G401 (cell line): ENCODE measurements around the gene TBC1D9. TPM values are rescaled to one million over a fixed set of nuclear protein-coding genes. Genes with fewer than 3 reads are reported as not detected.

Source experiments
- DNase-seq: peaks from one replicate; pipeline ENCODE4 v3.0.0-alpha.2; 2015; ENCODE audit warnings: low spot score
- in situ Hi-C: cut with HindIII; loops from 2 replicates; pipeline ENCODE4 v1.10.0; 2016; ENCODE audit warnings: low sequenced_read_pairs, mixed read lengths
- total RNA-seq: library from RNA; depleted of rRNA; stranded (reverse); fragments of >200 nt; shearing (Covaris generic); gene quantifications from 2 replicates; pipeline ENCODE4 v1.2.3, GENCODE V29; 2014; rRNA removed

TBC1D9 gene
- total RNA-seq, 1 experiment from 2014 or later, result 9.4 TPM

DNA sequence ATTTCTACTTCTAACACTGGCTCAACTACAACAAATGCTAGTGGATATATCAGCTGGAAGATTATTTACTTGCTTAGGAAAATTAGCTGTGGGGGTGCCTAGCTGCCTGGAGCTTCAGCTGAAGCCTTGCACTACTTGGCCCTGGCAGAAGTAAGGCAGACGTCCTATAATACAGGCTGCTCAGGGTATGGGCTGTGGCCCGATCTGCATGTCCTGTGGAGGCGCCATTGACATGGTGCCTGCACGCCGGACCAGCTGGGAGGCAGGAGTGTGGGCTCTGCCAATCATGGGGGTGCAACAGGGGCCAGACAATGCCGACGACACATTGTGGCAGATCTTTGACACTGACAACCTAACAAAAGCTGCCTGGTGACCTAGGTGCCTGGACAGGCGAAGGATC, 155.8 kb downstream of the TBC1D9 start:
- in situ Hi-C loops, result no loop called here

DNA sequence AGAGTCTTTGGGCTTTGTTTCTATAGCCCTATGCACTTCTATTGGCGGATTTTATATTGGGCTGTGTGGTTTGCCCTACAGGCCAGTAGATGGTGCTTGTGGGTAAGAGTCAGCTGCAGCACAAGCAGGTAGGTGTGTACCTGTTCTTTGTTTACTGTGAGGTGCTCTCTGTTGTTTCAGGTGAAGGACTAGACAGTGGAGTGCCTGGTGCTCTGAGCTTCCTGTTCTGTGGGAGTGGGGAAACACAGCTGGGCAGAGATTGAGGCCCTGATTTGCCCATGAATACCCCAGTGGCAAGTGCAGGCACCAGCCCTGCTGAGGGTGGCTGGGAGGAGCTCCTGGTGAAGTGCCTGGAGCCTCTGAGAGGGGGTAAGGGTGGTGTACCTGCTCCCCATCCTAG, 161.1 kb downstream of the TBC1D9 start:
- peak; percentile 68 for DNase-seq
- in situ Hi-C loops, result loop anchor here (5.0 kb wide), 1 partner anchor 37 kb away; no protein-coding TSS in a partner anchor

More for the DNA sequence above, 155.8 kb downstream of the TBC1D9 start:
- no peak for DNase-seq

DNA sequence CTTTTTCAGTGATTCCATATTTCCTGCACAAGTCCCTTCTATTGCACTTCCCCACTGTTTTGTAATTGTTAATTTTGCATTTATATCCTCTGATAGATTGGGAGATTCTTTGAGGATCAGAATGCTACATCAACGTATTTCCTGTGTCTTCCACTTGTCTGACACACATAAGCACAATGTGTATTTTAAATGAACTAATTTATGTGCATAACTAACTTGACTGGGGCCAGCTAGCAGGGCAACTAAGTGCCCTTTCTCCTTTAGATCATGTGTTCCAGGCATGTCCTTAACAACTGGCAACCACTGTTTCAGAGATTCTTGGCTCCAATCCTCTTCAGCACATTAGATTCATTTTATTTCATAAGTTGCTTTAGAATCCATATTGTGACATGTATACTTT, 171.7 kb downstream of the TBC1D9 start:
- in situ Hi-C loops, result no loop called here
- DNase-seq, result no peak

DNA sequence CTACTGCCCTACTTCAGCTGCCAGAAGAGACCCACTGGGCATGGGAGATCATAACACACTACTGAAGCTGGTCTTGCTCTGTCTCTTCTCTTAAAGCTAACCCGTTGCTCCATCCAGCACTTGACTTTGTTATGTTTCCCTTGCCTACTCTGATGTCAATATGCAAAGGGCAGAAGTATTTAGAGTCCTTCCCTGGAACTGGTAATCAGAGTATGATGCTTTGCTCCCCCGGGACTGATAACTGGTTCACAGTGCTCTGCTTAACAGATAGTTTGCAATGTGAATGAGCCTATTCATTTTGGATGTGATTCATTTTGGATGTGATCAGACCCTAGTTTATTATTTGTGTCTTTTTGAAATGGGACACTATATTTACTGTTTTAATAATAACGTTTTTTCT, 175.1 kb downstream of the TBC1D9 start:
- DNase-seq, result no peak
- in situ Hi-C loops, result no loop called here

DNA sequence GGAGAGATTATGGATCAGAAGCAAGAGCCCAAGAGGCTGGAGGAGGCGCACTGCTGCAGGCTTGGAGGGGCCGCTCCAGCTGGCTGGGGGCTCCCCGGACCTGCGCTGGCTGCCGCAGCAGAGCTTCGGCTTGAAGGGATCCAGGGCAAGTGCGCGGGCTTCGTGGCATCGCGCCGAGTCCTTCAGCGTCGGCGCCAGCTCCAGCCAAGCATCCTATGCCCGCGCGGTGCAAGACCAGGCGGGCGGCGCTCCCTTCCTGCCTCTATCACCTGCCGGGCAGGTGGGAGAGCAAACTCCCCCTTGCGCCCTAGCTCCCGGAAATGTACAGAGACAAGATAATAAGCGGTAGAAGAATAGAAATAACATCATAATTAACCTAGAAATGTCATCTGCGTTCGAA, 176.9 kb downstream of the TBC1D9 start:
- peak; percentile 47 for DNase-seq
- in situ Hi-C loops, result no loop called here

DNA sequence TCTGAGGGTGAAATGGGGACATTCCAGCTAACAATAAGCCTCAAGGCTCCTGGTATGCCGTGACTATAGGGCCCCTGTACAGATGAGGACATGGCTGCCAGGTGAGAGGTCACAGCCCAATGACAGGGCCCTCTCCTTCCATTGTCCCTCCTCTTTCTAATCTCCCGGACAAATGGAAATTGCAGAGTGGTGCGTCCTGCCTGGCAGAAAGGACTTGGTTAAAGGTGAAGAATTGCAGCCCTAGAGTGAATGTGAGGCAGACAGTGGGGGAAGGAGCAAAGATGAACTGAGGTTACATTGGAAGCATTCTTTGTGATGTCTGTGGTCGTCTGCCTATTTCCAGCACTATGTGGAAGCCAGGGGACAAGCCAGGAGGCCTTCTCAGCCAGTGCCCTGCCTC, 180.7 kb downstream of the TBC1D9 start:
- in situ Hi-C loops, result no loop called here
- DNase-seq, result no peak

DNA sequence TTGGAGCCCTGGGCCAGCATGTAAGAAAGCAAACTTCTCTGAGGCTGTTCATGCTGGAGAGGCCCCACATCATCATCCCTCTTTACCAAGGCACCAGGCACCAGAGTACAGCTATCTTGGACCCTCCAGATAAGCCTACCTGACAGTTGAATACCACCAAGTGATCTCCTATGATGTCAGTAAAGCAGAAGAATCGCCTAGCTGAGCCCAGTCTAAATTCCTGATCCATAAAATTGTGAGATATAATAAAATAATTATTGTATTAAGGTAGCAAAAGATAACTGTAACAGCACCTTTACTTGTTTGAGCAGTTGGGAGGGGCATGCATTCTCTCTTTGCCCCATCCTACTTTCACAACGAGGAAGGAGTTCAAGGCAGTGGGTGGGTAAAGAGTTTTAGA, 184.6 kb downstream of the TBC1D9 start:
- in situ Hi-C loops, result no loop called here
- DNase-seq, result no peak

Other genes with a start within 250 kb of the TBC1D9 start
- gene ELMOD2, start 232.2 kb downstream of the TBC1D9 start, total RNA-seq, result 12.9 and 28.5 TPM in 2 replicates
- gene UCP1, start 187.4 kb downstream of the TBC1D9 start, total RNA-seq, result not detected in 2 replicates